Activated T-helper 9 cell treated with anti-CD3 and anti-CD28 coated beads, Interleukin-2, amount 50 U/mL, for 16 hours (primary cell): ENCODE measurements around the gene CASD1.

Experiments used
- DNase-seq: peaks from one replicate; pipeline ENCODE4 v3.0.0-alpha.2; 2020; ENCODE audit warnings: low read depth

The CASD1 gene

DNA sequence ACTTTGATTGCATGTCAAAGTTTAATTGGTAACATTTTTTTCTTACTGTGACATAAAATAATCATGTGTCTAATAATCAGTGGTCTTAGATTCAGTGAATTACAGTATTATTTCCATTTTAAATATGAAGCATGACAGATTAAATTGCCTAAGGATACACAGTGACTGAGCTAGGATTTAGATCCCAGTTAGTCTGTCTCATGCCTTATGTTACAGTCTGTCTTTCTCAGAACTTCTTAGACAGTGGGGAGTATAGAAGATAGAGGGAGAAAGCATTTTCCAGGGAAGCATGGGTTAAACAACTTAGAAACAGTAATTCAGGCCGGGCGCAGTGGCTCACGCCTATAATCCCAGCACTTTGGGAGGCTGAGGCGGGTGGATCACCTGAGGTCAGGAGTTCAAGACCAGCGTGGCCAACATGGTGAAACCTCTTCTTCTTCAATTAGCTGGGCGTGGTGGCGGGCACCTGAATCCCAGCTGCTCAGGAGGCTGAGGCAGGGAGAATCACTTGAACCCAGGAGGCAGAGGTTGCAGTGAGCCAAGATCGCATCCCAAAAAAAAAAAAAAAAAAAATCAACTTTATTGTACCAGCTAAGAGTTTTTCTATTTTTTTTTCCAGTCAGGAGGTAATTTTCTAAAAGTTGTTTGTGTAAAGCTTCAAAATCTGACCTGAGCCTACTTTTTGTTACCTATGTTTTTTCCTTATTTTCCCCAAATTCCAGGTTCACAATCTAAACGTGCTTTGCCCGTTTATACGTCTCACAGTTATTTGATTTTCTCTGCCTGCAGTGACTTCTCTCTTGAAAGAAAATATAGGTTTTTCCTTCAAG is 3.3 kb downstream of the CASD1 start:
- no peak for DNase-seq

DNA sequence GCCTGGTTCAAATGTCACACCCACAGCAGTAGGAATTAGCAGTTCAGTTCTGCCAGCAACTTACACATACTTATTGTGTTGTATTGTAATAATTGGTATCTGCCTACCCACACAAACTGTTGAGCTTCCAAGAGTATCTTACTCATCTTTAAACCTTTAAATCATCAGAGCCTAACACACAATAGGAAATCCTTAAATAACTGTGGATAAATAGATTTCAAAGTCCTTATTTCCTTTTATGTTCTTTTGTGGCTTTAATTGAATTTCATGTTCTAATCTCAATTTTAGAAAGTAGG is 3.9 kb downstream of the CASD1 start:
- DNase-seq: no peak

DNA sequence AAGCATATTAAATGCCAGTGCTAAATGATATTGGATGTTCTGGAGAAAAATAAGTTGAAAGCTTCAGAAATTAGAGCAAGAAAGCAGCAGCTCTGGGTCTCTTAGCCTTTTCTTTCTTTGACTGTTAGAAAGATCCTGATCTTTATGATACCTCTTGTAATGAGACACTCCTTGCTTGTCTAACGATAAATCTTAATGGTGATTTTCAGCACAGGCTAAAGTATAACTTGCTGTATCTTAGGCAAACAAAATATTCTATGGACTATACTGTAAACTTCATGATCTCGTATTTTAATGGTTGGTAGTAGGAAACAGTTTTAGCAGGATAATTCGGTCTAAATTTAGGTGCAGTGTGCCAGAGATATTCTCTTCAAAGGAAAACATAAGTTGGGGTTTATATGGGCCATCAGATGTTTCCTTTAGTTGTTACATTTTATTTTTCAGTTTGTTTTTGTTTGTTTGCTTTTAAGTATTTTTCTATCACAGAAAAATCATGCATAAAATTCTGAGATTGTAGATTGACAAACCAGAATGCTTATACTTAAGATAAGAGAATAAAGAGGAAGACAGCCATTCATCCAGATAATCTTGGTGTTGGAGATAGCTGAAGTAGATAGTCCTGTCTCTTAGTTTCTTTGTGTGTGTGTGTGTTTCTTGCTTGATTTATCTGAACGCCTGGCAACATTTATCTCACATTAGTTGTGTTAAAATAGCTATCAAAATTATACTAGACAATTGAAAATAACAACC is 4.7 kb downstream of the CASD1 start:
- DNase-seq: no peak

DNA sequence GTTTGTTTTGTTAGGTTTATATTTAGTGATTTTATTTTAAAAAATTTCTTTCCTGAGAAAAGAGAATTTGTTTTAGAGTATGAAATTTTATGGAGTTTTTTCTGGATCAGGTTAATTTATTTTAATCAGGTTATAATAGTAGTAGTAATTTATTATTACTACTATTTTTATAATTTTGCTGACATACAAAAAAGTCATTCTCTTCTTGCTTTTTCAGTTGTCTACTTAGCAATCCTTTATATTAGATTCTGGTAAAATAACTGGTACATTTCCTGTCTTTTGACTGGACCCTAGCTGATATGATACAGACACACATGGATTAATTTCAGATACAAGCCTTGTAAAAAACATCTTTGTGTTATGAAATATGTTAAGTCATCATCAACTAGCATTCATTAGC is 5.3 kb downstream of the CASD1 start:
- no peak for DNase-seq

DNA sequence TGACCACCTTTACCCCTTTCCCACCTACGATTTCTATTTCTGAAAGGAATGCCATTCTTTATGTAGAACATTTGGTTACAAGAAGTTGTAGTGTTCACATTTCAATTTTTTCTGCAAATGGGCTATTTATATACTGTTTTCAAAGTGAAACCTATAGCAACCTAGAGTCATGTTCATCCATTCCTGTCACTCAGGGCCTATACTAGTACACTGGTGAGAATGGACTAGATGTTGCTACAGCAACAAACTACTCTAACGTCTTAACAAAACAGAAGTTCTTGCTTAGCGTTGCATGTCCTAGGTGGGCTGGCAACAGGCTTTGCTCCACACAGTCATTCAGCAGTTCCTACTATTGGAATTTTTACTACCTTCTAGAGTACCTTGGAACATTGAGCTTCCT is 16.3 kb downstream of the CASD1 start:
- DNase-seq: no peak

DNA sequence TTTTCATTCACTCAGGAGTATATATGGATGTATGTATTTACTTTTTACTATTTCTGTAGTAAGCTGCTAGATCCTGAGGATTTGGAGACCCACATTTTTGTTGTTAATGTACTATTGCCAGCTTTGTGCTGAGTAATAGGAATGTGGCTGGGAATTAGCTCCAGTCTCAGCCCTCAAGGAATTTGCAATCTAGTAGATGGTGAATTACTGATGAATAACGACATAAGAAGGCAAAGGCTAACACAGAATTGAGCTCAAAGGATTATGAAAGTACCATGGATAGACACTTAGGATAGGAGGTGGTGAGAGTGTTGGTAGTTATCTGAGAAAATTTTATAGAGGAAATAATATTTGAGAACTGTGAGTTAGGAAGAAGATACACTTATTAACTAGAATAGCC is 19.9 kb downstream of the CASD1 start:
- no peak for DNase-seq

DNA sequence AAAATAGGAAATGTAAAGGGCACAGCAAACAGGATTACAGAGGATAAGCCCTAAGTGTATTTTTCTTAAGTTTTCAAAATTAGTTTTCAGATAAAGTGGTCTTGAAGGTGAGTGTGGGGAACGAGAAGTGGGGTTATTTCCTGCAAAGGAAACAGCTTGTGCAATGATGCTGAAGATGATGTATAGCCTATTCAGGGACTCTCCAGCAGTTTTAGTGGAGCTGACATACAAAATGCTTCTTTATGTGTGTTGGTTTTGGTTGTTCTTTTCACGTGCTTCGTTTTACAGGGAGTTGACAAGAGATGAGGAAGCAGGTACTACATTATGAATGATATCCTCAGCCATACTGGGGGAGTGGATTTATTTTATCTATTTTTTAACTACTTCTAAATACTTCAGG is 20.5 kb downstream of the CASD1 start:
- no peak for DNase-seq

DNA sequence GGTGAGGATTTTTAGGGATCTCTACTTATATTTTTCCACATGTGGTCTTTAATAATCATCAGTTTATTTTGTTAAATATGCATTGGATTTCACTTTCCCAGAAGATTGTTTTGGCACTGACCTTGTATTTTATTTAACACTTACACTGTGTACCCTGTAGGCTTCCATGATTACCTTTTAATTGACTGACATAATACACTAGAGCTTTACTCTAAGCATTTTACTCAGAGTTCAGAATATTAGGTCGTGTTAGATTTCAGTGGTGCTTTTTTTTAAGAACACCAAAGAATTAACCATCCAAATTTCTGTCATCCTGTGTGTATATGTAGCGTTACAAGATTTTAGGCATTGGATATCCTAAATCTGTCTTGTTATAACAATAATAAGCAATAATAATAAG is 23.1 kb downstream of the CASD1 start:
- DNase-seq: no peak

DNA sequence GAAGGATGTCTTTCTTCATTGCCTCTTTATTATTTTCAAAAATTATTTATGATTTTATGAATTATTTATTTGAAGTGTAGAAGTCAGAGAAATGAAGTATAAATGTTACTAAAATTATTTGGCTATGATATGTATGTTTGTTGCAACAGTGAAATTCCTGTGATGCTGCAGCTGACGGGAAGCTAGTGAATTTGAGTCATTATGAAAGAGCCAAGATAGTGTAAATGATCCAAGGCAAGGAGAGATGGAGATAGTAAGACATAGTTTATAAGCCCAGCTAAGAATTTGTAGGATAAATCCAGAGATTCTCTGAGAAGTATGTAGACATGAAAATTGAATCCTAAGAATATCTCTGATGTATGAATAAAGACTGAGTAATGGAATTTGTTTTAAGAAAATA is 30.8 kb downstream of the CASD1 start:
- DNase-seq: no peak

DNA sequence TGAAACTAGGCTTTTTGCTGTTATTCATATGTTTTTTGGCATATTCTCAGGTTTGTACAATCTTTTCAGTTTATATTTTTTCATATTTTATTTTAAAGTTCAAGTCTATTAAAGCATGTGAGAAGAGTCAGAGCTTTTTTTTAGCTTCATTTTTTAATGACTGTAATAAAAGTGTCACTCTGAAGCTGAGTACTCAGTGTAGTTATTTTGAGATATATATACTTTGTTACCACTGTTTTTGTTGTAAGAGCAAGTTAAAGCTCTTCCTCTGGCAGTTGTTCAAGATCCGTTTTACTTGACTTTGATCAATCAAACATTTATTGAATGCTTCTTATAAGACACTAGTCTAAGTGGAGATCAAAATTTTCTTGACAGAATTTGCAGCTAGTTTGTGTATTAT is 37.5 kb downstream of the CASD1 start:
- DNase-seq: no peak

DNA sequence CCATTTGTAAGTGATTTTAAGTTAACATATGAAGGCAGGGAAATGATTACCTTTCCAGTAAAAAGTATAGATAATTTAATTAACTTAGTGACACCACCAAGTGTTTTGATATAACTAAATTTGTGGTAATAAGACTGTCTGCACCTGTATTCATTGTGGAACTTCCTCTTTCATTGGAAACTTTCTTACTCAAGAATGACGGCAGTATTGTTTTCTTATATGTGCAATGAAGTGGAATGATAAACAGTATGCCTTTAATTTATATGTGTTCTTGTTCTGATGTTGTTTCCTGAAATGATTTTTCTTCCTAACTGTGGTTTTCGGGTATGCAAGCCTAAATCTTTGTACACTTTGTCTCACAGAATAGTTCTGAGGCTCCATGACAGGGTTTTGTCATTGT is 46.4 kb downstream of the CASD1 start:
- no peak for DNase-seq

DNA sequence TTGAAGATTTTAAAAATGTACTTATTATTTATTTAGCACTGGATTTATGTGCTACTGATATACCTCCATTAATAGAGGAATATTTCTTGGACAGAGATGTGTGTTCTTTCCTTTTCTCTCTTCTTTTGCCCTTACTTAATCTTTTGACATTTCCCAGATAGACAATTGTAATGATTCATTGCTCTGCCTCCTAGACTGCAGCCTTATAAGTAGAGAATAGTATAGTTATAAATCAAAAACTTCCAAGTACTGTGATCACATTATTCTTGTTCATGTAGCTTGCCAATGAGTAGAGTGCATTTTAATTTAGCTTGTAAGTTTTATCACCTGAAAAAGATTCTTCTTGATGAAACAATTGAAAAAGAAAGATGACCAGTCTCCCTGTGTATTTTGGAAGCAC is 47.6 kb downstream of the CASD1 start:
- DNase-seq: no peak

DNA sequence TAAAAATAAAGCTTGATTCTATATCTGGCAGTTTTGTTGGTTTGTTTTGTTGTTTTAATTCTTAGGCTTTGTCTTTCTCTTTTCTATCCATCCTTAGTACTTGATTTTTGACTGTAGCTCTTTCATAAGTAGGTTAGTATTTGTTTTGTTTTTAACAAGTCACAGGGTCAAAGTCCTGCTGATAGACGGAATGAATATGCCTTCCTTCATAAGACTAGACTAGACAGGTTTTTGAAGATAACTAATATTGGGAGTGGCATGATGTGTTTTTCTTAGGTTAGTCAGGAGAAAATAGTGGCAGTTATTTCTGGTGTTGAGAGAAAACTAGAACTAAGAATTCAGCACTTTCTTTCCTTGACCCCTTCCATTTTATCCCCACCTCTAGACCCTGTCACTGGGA is 50.4 kb downstream of the CASD1 start:
- no peak for DNase-seq

DNA sequence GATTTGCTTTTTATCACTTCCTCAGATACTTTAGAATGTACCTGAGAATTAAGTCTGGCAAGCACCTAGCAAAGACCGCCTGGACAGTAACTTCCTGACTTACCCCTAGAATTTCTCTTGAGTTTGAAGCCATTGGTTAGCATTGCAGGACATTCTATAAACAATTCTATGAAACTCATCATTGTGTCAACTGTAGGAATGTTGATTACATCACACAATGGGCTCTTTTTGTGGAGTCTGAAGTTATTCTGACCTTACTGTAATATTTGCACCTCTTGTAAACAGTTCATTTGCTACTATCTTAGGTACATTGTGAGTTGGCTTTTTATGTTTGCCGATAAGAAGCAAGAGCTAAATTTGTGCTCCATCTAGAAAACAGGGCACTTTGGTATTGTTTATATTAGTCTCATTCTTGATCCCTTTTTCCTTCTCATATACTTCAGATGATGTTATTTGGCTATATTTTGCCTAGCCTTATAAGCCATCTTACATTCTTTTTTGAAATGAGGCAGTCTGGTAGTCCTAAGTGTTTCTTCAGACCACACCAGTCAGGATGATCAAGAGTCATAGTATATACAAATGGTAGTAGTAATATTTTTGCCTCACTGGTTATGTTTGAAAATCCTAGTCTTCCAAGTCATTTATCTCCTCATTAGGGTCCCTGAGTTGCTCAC is 52.4 kb downstream of the CASD1 start:
- DNase-seq: no peak

DNA sequence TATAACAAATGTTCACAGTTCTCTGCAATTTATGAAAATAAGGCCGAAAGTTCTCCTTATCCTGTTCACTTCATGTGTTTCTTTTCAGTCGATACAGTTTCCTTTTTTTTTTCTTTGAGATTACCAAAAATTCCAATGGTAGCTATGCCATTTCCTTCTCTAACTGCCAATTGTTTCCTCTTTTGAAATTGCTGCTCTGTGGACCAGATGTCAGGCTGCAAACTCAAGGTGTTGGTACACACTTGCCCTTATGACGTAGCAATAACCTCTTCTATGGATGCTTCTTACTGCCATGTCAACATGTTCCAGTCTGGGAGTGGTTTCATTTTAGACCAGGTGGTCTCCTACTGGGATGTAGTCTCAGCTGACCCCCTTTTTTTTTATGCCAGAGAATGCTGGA is 52.9 kb downstream of the CASD1 start:
- DNase-seq: no peak

DNA sequence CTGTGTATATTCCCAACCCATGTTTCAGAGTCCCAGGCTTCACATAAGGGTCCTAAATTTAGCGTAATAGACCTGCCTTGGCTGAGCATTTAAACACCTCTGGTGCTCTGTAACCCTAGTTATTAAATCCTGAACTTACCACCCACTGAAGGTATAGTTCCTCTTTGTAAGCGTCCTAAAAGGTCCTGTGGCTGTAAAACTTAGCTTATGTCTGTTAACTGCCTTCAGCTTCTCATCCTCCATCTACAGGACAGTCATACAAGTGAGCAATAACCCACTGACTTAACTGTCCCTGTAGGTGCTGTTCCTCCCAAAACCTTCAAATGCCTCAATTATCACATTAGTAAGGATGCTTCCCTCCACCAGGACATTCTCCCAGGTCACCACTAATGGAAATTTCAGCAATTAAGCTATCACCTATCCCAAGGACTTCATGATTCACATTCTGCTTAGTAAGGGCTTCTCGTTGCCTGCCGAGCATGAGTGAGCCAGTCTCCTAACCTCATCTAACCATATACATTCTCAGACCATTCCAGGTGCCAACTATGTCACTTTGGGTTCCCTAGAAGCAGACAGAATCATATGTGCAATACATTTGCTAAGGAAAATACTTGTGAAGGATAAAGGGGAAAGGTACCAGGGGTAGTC is 55.8 kb downstream of the CASD1 start:
- no peak for DNase-seq

DNA sequence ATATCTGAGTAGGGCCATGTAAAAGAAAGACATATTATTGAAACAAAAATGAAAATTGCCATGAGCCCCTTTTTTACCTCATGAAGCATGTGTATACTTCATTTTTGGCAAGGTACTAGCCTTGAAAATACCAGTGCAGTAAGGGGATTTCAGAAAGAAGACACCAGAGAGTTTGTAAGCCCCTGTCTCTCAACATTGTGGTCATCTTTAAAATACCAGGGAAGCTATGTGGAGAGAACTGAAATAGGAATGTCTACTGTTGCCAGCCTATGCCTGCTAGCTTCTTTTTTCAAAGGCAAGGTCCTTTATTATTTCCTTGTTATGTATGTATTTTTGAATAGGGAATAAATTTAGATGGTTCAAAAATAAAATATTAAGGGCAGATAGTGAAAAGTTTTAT is 57.8 kb downstream of the CASD1 start:
- no peak for DNase-seq

DNA sequence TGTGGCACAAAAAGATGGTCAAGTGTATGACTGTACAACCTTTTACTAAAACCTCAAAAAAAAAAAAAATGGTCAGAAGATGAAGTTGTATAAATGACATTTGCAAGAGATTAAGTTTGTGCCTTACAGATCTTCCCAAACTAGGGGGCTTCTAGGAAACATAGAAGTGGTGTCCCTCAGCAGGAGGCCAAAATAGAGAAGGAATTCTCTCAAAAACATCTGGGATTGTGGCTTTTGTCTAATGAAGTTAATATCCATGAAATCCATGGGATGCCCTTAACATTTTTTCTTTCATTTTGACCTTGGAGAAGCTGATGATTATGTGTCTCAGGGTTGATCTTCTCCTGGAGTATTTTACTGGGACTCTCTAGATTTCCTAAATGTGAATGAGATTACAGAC is 62.2 kb downstream of the CASD1 start:
- DNase-seq: no peak

DNA sequence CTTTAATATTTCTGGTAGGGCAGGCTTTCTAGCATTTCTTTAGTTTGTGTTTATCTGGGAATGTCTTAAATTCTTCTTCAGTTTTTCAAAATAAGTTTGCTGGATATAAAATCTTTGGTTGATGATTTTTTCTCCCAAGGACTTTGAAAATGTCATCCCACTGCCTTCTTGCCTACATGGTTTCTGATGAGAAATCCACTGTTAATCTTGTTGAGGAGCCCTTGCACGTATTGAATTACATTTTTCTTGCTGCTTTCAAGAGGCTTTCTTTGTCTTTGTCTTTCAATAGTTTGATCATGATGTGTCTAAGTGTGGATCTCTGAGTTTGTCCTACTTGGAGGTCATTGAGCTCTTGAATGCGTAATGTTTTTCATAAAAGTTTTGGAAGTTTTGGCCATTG is 66.0 kb downstream of the CASD1 start:
- no peak for DNase-seq

DNA sequence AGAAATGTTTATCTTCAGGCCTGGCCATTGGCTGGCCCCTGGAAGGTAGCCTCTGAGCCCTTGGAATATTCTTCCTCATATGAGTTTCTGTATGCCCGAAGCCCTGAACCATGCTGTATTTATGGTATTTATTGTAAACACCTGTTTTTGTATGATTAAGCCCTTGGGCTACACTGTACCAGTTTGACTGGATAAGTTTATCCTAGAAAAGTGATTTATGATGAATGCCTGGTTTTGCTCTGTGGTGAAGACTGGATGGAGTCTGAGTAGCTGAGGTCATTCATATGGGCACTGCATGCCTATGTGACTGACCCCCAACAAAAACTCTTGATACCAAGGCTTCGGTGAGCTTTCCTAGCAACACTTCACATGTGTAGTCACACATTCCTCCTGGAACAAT is 66.7 kb downstream of the CASD1 start:
- DNase-seq: no peak

DNA sequence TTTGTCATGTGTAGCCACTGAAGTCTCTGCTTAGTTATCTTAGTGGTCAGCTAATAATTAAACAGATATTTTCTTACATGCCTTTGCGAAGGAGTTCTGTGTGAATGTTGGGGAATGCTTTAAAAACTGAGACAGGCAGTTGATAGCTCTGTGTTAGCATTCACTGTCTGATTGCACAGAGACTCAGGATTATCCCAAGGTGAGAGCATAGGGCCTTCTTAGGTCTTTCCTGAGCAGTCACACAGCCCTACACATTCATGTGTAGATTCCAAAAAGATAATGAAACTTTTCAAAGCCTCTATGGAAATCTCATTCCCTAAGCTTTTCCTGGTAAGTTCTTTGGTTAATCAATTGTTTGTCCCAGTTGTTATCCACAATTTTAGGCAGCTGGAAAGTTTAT is 67.7 kb downstream of the CASD1 start:
- DNase-seq: no peak

DNA sequence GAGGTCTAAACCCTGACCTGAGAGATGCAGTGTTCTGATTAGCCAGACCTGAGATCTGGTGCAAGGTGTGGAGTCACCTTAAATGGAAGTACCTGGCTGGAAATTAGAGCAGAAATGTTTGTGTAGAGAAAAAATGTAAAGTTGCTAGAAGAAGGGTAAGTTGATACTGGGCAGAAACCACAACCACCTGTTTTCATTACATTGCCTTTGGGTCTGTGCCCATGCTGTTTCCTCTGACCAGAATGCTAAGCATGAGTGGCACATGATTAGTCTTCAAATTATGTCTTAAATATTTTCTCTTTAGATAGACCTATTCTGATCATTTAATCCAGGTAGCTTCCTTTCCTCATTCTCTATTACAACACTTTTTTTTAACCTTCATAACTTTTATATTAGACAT is 69.0 kb downstream of the CASD1 start:
- DNase-seq: no peak

DNA sequence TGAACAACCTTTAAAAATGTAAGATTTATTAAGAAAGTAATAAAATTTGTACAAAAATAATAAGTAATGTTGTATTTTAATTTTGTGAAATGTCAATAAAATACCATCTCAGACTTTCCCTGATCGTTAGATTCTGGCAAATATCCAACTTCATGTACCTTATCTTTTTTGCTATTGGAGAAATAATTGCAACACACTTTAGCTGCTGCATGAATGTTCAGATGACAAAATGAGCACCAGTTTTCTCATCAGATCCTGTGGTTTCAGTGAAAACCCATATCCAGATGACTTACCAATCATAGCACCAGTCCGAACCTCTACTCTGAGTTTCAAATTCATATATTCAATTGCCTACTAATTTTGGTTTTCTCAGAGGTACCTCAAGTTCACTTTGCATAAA is 69.9 kb downstream of the CASD1 start:
- DNase-seq: no peak
